B cell (primary cell): ENCODE results near the gene MAML3.

Experiments
- CTCF ChIP-seq: fragments of 200-600 bp; IDR thresholded peaks from one replicate; pipeline ENCODE4 v1.8.0; 2022; ENCODE audit warnings: antibody characterized with exemption, mild to moderate bottlenecking
- EZH2 ChIP-seq: IDR thresholded peaks from 2 replicates; pipeline ENCODE4 v1.6.1; 2012; ENCODE audit warnings: borderline replicate concordance, low read depth, mild to moderate bottlenecking, moderate library complexity, low read length; ENCODE audit not compliant: insufficient read depth, poor library complexity, severe bottlenecking

GRCh38 chr4:139826426-139826825 is 327.6 kb downstream of the MAML3 start:
- TF ChIP-seq CTCF (no peak), EZH2 (no peak)
